ENCODE results near the gene RHOD.

Gene RHOD

GRCh38 chr11:67066333-67066709 is 9.7 kb downstream of the RHOD start:
- no peak for TF ChIP-seq CTCF (IDR thresholded peaks at IDR 0.05)

- peak; percentile 52 for TF ChIP-seq CTCF (IDR thresholded peaks at IDR 0.05)
These were observed 15.0 kb downstream of the RHOD start for GRCh38 chr11:67071420-67072284.

GRCh38 chr11:67072295-67072694 is 15.6 kb downstream of the RHOD start:
- no peak for TF ChIP-seq CTCF (IDR thresholded peaks at IDR 0.05)

GRCh38 chr11:67073908-67074307 is 17.3 kb downstream of the RHOD start:
- no peak for TF ChIP-seq CTCF (IDR thresholded peaks at IDR 0.05)

- TF ChIP-seq CTCF (IDR thresholded peaks at IDR 0.05): no peak
These were observed 19.6 kb downstream of the RHOD start for GRCh38 chr11:67076202-67076601.

- no peak for TF ChIP-seq CTCF (IDR thresholded peaks at IDR 0.05)
These were observed 22.5 kb downstream of the RHOD start for GRCh38 chr11:67079065-67079705.

- TF ChIP-seq CTCF (IDR thresholded peaks at IDR 0.05): no peak
These were observed 25.6 kb downstream of the RHOD start for GRCh38 chr11:67082071-67082791.

All from LNCAP (cell line).